ENCODE results near the gene ABCB10.
A peak's percentile ranks its signal among the peaks of the same experiment; 100 is the strongest.

GRCh38 chr1:229582011-229582694, 23.6 kb upstream of the ABCB10 start:
- no peak for TF ChIP-seq CTCF (IDR thresholded peaks at IDR 0.05 in 8 of 11, conservative IDR thresholded peaks at IDR 0.05 in 3 of 11)
- TF ChIP-seq POLR2A (IDR thresholded peaks at IDR 0.05): no peak
- peak in 1 of 3 donors; percentile 15 for TF ChIP-seq POLR2AphosphoS5 (IDR thresholded peaks at IDR 0.05)
